ENCODE results near the gene PITPNM3.
"Not testable (repeated sequence)": the region's sequence is repeated elsewhere in the genome, so short reads cannot be mapped to it uniquely, and the experiment has no call there.

PITPNM3 gene

DNA sequence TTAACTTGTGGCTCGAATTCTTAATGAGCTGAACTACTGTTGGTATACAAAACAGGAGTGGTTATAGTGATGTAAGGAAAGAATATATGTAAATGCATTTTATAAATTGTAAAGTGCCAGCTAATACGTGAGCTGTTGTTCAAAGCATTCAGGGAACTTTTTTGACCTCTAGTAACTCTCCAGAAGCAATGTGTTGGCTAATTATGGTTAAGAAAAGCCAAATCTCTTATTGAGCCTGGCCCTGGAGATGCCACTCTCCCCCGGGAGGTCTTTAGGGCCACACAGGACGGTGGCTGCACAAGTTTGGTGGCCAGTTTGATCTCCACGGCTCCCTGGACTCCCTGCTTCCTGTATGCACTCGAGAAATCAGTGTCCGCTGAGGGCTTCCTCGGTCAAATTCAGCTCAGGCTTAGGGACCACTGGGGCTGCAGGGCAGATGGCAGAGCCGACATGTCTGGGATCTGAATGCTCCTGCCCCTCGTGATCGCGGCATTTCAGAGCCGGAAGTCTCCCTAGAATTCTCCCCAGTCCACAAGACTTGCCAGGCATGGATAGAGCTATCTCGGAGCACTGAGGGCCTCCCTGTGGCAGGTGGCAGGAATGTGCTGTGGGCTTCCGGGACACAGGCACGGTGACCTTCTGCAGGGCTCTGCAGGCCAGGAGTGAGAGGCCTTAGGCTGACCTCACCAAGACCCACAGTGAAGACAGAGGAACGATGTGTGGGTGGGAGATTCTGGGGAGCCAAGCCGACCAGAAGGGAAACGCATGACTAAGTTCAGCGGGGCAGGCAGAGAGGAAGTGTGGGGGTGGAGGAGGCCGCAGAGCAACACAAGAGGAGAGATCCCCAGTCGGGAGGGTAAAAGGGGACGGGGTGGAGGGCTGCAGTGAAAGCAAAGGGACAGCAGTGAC is 18.6 kb upstream of the PITPNM3 start:
- DNase-seq: no peak

DNA sequence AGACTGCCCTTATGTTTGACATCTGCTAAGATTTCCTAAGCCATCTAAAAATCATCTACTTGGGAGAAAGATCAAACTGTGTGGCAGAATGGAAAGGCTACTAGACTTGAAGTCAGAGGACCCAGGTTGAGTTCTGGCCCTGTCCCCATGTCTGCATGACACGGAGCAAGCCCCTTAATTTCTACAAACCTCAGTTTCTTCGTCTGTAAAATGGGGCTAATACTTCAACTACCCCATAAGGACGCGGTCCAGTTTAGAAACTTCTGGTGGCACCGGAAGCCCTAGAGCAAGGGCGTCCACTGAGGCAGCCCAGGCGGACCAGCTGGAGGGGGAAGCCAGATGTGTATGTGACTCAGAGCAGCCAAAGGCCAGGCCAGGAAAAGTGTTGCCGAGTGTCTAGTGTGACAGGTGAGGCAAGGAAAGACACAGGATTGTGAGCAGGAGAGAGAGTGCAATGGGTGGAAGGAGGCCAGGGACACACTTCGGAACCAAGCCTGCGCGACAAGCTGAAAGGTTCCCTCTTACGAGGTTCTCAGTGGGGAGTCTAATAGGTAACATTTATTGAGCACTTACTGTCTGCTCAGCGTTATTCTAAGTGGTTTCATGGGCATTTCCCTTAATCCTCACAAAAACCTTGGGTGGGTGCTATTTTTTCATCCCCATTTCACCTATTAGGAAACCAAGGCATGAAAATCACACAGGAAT is 17.8 kb upstream of the PITPNM3 start:
- DNase-seq: no peak

DNA sequence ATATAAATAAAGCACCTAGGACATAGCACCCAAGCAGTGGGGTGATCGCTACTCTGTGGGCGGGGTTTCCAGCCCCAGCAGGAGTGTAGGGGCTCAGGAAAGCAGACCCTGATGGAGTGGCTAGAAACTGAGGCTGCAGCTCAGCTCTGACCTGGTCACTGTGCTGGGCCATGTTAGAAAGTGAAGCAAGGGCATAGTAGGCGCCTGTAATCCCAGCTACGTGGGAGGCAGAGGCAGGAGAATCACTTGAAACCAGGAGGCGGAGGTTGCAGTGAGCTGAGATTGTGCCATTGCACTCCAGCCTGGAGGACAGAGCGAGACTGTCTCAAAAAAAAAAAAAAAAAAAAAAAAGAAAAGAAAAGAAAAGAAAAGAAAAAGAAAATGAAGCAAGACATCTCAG is 17.1 kb upstream of the PITPNM3 start:
- DNase-seq: not testable (repeated sequence)

DNA sequence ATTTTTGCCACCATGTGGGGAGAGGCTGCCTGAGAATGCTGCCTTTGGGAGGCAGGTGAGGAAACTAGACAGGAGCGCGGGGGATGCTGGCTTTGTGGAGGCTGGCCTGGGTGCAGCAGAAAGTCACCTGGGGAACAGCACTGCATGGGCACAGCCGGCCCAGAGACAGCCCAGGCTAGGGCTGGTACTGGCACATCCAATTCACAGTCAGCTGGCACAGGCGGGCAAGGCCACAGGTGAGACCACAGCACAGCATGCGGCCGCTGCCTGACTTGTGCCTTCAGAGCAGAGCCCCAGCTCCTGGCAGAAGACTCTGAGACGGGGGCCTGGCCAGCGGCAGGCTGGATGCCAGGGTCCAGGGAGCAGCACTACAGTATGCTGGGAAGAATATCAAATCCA is 16.6 kb upstream of the PITPNM3 start:
- DNase-seq: no peak

DNA sequence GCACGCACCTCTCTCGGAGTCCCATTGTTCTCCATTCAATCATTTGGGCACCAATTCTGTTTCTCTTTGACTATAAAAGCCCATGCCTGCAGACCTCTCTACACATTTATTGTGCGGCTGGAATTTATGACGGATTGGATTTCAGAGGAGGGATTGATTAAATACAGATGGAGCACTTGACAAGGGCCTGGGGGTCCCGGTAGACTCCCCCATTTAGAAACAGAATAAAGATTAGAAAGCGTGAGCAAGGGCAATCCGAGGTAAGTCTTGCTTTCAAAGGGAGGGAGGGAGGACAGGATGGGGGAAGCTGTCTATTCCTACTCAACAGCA is 15.1 kb upstream of the PITPNM3 start:
- DNase-seq: no peak

DNA sequence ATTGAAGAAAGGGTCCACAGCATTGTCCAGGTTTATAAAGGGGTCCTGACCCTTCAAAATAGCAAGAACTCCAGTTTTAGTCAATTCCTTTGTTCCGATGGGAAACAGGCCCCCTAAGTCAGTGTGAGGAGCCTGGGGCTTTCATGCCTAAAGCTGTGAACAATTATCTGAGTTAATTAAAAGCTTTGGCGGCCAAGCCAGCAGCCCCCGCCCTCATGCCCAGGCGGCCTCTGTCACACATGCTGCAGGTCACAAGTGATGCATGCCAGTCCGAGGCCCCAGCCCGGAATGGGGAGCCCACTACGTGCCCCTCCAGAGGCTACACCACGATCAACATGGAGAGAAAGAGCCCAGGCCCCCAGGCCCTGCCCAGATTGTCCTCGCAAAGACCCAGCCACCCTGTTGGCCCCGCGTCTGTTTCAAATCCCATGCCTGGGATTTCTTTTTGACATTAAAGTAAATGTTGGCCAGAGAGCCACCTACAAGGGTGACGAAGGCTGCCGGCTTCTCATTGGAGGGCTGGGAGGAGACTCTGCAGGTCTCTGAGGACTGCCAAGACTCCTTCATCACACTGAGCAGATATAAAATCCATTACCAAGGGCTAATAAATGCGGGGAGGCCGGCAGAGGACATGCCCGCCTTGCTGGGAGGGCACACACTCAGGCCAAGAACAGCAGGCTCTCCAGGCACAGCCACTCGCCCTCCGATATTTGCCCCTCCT is 14.5 kb upstream of the PITPNM3 start:
- no peak for DNase-seq

DNA sequence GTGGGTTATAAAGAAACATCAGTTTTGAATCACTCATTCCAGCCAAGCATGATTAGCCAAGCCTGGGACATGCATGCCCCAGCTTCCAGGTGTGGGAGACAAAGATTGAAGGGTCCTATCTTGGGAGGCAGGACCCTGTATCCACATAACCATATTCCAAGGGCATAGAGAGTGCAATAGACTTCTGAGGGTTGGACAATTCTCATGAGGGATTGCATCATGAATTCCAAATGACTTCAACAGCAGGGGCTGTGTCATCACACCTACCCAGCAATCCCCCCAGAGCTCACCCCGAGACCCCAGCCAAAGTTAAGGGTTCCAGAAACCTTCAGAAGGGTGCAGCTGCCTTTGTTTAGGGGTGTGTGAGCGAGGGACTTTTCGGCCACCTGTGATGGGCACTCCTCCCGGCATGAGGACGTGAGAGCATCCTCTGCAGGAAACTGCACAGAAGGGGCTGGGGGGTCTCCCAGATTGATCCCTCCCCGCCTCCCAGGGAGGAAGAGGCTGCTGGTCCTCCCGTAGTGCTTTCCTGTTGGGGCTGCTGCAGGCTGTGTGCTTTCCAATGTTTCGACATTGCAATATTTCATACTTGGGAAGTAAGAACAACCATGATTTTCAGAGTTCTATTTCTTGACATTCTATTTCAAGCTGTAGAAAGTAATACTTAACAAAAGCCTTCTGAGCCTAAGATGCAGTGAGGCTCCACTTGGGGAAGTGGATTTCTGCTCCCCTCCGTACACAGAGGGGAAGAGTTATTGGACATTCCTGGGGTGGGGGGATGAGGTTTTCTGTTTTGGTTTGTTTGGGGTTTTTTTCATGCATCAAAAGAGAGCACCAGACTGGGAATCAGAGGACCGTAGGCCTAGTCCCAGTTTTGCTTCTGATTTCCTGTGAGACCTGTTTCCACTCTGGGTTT is 13.3 kb upstream of the PITPNM3 start:
- no peak for DNase-seq

DNA sequence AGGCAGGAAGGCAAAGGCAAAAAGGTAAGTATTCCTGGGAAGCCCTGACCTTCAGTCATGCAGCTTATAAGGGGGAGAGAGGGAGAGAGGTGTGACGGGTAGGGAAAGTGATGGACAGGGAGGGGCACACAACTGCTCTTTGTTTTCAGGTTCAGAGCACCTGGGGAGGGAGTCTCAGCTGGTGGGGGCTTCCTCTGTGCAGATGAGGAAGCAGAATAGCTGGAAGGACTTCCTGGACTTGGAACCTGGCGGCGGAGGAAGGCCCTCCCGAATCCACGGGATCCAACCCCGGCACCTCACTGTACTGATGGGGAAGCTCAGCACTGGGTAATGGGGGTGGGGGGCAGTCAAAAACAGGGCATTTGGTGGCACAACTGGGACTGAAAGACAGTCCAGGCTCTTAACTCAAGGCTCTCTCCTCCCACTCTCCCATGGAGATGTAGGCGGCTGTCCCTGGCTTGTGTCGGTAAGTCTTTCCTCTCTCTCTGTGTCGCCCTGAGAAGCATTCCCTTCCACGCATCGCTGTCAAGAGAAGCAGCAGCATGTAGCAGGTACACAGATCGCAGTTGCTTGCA is 11.9 kb upstream of the PITPNM3 start:
- DNase-seq: no peak

DNA sequence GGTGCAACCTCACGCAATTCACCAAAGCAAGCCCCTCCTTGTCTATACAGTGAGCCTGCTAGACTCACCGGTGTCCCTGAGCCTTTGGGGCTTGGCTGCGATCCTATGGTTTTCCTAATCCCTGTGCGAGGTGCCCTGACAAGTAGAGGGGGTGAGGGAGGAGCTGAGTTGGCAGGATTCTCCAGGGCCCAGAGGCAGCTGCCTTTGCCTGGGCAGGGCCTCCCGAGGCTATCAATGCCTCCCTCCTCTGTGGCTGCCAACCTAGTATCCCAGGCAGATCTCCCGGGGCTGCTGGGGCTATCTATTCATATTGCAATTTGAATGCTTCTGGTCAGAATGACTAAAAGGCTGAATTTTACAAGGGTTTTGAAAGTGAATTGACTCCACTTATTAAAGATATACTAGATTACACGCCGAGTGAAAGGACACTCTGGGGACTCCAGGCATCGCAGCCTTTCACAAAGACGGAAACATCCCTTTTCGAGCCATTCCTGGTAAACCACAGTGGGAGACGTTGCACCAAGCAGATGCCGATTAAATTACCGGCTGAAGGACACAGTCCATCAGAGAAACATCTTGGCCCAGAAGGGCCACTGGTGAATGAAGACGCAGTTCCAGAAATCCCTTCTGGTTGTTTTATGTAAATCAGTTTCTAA is 11.3 kb upstream of the PITPNM3 start:
- DNase-seq: no peak

DNA sequence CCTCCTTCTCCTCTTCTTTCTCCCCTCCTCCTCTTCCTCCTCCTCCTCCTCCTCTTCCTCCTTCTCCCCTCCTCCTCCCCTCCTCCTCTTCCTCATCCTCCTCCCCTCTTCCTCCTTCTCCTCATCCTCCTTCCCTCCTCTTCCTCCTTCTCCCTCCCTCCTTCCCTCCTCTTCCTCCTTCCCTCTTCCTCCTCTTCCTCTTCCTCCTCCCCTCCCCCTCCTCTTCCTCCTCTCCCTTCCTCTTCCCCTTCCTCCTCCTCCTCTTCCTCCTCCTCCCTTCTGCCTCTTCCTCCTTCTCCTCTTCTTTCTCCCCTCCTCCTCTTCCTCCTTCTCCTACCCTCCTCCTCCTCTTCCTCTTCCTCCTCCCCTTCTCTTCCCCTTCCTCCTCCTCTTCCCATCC is 5.1 kb upstream of the PITPNM3 start:
- DNase-seq: no peak

DNA sequence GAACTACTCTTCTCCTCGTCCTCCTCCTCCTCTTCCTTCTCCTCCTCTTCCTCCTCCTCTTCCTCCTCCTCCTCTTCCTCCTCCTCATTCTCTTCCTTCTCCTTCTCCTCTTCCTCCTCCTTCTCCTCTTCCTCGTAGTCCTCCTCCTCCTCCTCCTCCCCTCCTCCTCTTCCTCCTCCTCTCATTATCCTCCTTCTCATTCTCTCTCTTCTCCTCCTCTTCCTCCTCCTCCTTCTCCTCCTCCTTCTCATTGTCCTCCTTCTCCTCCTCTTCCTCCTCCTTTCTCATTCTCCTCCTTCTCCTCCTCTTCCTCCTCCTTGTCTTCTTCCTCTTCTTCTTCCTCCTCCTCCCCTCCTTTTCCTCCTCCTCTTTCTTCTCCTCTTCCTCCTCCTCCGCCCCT is 4.1 kb upstream of the PITPNM3 start:
- DNase-seq: no peak

DNA sequence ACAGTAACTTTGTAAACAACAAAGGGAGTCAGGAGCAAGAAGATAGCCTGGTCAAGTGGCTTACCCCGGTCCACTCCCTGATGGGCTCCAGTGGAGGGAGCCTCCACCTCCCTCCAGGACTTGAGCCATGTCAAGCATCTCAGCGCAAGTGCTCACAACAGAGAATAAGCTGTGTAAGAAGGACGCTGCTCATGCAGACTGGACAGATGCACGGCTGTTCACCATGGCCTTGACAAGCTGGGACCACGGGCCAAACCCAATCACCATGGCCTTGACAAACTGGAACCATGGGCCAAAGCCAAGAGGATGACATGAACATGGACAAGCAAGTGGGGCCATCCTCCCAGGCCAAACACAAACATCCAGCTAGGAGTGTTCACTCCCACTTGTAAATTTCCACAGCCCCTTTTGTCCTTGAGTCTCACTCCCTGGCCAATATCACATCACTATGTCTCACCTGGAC is 3.4 kb upstream of the PITPNM3 start:
- DNase-seq: no peak

DNA sequence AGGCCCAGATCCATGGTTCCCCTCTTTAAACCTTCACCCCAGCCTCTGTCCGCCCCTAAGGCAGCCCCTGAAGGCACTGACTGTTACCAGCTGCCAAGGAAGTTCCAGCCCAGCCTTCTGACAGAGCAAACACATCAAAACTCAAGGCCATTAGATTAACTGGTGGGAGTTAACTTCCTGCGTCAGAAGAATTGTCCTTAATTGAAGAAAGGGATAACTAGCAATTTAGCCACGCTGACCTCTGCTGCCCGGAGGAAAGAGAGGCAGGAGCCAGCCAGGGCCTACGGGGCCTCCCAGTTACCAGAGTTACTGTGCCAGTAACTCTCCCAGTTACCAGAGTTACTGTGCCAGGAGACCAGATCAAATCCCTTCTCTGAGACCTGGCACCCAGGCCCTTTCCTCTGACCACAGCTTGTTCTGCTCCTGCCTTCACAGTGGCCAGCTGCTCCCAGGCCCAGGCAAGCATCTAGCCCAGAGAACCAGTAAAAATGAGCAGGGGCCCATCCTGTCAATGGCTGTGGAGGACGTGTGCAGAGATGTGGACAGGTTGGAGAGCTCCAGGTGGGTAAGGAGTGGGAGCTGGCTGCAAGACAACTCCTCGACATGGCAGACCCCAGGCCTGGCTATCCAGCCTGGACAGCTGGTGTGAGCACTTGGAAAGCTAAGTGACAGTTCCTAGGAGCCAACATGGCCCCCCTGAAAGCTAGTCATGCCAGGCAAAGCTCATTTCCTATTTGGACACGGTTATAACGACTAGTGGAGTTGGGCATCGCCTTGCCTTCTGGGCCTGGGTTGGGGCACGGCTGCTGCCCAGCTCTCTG is 2.8 kb upstream of the PITPNM3 start:
- DNase-seq: no peak

DNA sequence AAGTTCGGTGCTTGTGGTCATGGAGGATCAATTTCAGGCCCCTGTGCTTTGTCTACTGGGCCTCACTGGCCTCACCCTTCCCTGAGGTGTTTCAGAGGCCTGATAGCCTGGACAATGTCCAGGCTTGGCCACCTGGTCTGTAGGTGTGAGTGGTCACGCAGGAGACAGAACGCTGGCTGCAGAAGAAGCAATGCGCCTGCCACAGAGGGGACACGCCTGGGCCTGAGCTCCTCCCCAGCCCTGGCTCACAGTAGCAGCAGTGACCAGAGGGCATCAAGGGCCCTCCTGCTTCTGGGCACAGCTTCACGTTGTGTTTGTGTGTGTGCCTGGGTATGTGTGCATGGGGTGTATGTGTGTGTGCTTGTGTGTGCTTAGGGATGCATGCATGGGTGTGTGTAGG is 1.9 kb upstream of the PITPNM3 start:
- DNase-seq: no peak

DNA sequence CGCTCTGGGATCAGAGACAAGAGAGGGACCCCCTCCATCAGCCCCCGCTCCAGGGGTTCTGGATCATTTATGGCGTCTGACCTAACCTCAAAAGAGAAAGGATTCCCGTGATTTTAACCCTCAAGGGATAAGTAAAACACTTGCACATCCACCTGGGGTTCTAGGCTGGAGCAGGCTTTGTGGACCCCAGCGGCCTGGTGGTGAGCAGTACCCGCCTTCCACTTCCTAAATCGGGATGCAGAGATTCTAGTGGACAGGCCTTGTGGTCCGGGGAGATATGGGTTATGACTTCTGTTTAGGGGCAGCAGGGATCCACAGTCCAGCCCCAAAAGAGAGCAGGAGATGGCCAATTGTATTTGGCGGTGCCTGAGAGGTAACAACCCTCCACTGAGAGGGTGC is 684 bp upstream of the PITPNM3 start:
- DNase-seq: no peak

DNA sequence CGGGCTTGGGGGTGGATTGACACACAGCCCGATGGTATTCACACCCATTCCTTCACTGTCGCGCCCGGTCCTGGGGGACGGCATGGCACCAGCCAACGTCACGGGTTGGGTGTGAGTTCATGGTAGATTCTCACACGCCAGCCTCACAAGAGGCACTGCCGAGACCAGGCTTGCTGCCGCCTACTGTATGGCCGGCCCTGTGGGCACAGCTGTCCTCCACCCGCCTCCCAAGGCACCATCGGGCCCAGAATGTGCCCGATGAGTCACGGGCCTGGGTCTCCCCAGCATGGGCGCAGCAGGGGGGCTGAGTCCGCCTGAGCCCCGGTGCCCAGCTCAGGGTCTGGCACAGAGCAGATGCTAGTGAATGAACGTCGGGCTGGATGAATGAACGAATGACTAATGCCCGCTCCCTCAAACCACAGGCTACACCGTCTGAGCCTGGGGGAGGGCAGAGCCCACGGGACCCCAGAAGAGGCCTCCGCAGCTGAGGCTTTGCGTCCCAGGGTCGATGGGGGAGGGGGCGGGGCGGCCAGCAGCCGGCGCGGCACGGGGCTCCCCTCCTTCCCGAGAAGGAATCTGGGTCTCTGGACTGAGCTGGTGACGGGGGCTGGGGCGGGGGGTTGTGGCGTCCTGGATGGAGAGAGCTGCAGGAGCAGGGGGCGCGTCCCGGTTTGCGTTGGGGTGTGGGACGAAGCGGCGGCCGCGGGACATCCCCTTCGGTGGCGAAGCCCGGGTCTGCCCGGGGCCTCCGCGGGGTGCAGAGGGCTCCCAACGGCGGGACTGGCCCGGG is 829 bp downstream of the PITPNM3 start:
- DNase-seq: no peak

DNA sequence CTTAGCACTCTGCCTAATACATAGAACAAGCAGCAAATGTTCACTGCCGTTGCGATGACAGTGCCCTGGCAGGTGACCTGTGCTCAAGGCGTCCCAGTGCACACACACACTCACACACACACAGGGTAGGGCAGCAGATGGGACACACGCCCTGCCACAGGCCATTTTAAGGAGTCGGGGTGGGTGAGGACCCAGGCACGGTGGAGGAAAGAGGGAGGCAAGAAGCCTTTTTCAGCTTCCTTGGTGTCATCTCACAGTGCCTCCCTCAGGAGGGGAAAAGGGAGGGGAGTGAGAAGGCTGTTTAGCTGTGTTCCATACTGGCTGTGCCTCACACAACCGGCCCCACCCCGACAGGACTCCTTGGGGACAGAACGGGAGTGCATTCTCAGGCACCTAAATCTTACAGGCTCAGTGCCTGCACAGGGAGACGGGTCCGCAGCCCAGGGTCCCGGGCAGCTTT is 1.5 kb downstream of the PITPNM3 start:
- DNase-seq: no peak

DNA sequence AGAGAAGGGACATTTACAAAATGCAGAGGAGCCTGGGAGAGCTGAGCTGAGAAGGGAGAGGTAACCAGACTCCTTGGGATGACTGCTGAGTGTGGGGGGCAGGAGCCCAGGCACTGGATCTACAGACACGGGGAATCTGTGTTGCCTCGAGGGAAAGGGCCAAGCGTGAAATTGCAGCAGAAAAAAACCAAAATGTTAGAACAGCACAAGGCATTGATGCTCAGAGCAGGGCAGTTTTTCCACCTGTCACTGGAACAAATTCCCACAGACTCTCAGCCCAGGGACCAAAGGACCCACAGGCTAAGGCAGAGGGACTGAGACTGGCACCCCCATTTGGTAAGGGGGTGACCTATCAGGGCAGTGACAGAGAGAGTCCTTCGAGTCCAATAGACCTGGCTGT is 2.0 kb downstream of the PITPNM3 start:
- no peak for DNase-seq

DNA sequence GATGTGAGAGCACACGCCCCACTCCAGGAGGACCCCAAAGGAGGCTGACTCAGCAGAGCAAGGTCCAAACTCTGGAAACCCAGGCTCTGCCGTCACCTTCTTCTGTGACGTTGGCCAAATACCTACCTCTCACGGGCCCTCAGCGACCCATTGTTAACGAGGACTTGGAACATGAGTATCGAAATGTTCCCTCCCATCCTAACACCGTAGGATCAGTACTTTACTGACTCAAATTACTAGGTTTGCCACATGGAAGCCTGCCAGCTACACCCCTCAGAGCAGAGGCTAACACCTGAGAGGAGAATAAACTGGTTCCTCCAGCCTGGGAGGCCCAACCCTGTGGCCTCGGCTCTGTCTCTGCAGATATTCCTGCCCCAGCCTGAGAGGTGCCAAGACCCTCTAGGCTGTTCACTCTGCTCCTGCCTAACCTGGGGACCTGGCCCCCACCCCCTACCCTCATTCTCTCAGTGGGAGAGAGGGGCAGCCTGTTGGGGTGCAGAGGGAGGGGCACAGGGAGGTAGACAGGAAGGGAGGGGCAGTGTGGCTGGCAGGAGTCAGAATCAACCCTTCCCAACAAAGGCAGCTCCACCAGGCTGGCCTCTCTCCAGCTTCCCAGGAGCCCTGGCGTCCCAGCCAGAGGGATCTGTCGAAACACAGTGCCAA is 4.4 kb downstream of the PITPNM3 start:
- DNase-seq: no peak

All from activated naive CD4-positive, alpha-beta T cell treated with anti-CD3 and anti-CD28 coated beads, Interleukin-2, amount 50 U/mL, for 16 hours (primary cell).